Epithelial cell of proximal tubule (primary cell): ENCODE results near the gene HSH2D. TPM values are rescaled to one million over a fixed set of nuclear protein-coding genes. Genes with fewer than 3 reads are reported as not detected.

ENCODE experiments used
- DNase-seq: peaks from one replicate; pipeline ENCODE4 v3.0.0-alpha.2; 2011; ENCODE audit warnings: low read depth
- H3K4me3 ChIP-seq: 2 replicates; pipeline ENCODE4 v1.5.1; 2011; ENCODE audit warnings: low read depth, mild to moderate bottlenecking, low read length
- CTCF ChIP-seq: conservative IDR thresholded peaks from 2 replicates; pipeline ENCODE4 v1.5.1; 2012; ENCODE audit warnings: low read depth, mild to moderate bottlenecking, low read length
- total RNA-seq: library from RNA; depleted of rRNA; stranded (reverse); fragments of >200 nt; gene quantifications from 2 replicates; pipeline ENCODE4 v1.2.3, GENCODE V29; 2015

The HSH2D gene
- total RNA-seq, 1 donor from 2014 or later, result 0.92 TPM

- no peak for TF ChIP-seq CTCF
- no peak for DNase-seq
- no peak overlapping the region for H3K4me3 ChIP-seq
These were observed 62.6 kb downstream of the HSH2D start for GRCh38 chr19:16206046-16206605.

GRCh38 chr19:16206637-16207036, 63.2 kb downstream of the HSH2D start:
- H3K4me3 ChIP-seq, result no peak overlapping the region
- DNase-seq, result no peak
- TF ChIP-seq CTCF, result no peak

GRCh38 chr19:16207063-16207462, 63.6 kb downstream of the HSH2D start:
- no peak for TF ChIP-seq CTCF
- H3K4me3 ChIP-seq, result no peak overlapping the region
- DNase-seq, result no peak

- TF ChIP-seq CTCF, result no peak
These were observed 64.1 kb downstream of the HSH2D start for GRCh38 chr19:16207490-16208025.

More at GRCh38 chr19:16207490-16208025, 64.1 kb downstream of the HSH2D start:
- H3K4me3 ChIP-seq, result no peak overlapping the region
- no peak for DNase-seq

Other genes starting within 250 kb of the HSH2D start
- gene CYP4F2, start 245.6 kb upstream of the HSH2D start, total RNA-seq, result not detected in 2 replicates
- not detected in 2 replicates for gene CYP4F11, start 209.2 kb upstream of the HSH2D start, total RNA-seq
- gene OR10H4, start 194.7 kb upstream of the HSH2D start, total RNA-seq, result not detected in 2 replicates
- gene TPM4, start 67.2 kb upstream of the HSH2D start, total RNA-seq, result 965 and 968 TPM in 2 replicates
- gene RAB8A, start 31.8 kb upstream of the HSH2D start, total RNA-seq, result 62.4 and 103 TPM in 2 replicates
- gene CIB3, start 29.8 kb downstream of the HSH2D start, total RNA-seq, result not detected in 2 replicates
- 113 and 119 TPM in 2 replicates for gene FAM32A, start 41.7 kb downstream of the HSH2D start, total RNA-seq
- 105 and 126 TPM in 2 replicates for gene AP1M1, start 54.2 kb downstream of the HSH2D start, total RNA-seq
- gene KLF2, start 181.1 kb downstream of the HSH2D start, total RNA-seq, result 1.3 and 1.9 TPM in 2 replicates